Skeletal muscle cell (primary cell): ENCODE data around the gene KIF5C.

Source experiments
- DNase-seq: peaks from one replicate; pipeline ENCODE4 v3.0.0-alpha.2; 2010; ENCODE audit warnings: low read depth
- H3K4me3 ChIP-seq: 2 replicates; pipeline ENCODE4 v1.5.1; 2011; ENCODE audit warnings: low read depth, mild to moderate bottlenecking, control low read depth, low read length, moderate library complexity

The KIF5C gene

DNA sequence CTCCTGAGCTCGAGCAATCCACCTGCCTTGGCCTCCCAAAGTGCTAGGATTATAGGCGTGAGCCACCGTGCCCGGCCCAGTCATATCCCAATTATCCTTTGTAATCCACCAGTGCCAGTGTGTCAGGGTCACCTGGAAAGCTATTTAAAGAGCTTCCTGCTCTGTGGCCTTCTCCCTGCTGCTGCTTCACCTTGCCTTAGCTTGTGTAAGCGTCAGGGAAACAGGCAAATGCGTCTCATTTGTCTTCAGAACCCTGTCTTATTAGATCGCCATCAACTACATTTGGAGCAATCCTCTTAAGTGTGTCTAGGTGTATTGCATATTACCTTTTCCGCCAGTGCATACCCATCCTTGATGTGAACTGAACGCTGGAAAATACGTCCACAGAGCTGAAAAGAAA lies 10.2 kb downstream of the KIF5C start:
- H3K4me3 ChIP-seq, result no peak overlapping the region
- no peak for DNase-seq

DNA sequence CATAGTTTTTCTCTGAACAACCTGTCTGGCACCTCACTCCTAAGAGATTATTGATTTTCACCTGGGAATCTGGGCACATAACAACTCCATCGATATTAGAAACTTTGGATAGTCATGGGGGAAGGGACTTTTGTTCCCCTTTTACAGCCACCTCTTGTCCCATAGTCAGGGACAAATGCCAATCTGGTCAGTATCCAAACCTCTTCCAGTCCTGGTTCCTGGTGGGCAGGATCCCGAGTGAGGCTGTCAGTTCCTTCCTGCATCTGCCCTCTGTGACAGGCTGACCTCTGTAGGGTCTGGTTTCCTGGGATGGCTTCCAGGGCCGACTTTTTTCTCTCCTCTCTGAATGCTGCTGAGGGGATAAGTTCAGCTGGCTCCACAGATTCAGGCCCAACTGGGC lies 11.0 kb downstream of the KIF5C start:
- no peak for DNase-seq
- H3K4me3 ChIP-seq, result no peak overlapping the region

DNA sequence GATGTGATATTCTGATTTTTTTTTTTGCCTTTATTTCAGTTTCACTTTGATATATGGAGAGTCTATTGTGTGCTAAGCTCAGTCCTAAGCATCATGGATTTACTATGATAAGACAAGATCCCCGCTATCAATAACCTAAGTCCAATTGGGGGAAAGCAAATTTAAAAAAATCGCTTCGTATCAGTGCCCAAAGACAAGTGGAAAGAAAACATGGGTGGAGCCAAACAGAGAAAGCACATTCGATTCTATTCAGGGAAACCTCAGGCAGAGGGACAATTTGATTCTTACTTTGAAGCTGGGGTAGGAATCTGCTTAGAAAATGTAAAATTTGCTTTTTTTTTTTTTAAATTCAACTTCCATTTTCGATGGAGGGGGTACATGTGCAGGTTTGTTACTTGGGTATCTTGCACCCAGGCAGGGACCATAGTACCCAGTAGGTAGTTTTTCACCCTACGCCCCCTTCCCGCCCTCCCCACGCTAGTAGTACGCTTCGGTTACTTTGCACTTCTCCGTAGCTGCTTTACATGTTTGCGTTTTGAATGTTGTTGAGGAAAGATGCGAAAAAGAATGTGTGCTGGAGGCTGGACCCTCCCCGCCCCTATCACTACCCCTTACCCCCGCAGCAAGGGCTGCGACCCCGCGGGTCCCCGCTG lies 12.4 kb downstream of the KIF5C start:
- peak overlapping the region; percentile 31 for H3K4me3 ChIP-seq
- no peak for DNase-seq

DNA sequence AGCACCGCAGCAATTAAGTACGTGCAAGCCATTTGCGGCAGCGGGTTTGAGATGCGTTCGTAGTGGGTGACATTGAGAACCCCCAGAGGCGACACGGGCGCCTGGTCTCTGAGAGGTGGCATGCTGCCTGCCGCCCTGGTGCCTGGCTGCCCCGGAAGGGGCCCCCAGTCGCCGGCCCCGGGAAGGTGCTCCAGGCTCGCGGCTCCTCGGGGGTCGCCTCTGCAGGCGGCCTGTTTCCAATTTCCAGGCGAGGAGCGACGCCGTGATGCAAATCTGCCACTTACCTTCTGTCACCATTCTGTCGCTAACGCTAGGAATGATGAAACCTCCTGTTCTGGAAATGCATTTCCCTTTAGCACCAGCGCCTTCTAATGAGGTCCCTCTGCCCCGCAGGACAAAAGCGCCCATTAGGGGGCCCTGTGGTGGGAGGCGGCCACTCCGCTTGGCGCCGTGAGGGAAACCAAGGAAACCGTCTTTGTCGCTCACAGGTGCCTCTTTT lies 13.0 kb downstream of the KIF5C start:
- peak overlapping the region; percentile 31 for H3K4me3 ChIP-seq
- no peak for DNase-seq

DNA sequence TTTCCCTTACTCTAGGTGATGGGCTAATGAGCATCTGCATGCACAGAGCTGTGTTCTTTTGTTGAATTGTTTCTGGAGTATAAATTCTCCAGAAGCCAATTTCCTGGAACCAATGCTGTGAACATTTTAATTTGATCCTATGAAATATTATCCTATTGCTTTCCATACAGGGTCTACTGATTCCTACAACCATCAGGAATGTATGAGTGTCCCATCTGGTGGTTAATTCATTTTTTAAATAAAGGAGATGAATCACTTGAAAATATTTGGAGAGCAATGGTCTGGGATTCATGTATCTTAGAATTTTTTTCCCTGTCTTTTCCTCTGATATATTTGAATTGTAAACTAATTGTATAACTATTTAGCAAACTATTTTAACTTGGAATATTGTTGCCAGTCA lies 14.0 kb downstream of the KIF5C start:
- no peak for DNase-seq
- no peak overlapping the region for H3K4me3 ChIP-seq

DNA sequence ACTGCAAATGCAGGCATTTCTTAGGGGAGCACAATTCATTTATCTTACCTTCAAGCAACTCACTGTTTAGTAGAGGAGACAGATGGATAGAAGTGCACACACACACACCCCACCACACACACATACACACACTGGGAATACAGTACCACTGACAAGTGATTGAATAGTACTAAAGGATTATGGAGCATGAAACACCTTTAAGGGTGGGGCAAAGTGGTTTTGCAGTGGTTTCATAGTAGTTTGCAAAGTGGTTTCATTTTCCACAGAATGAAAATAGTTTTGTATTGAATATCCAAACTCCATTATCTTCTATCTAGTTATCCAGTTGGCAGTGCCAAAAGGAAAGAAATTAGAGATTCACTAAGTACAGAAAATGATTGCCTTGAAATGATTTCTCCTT lies 18.9 kb downstream of the KIF5C start:
- DNase-seq, result no peak
- H3K4me3 ChIP-seq, result no peak overlapping the region

DNA sequence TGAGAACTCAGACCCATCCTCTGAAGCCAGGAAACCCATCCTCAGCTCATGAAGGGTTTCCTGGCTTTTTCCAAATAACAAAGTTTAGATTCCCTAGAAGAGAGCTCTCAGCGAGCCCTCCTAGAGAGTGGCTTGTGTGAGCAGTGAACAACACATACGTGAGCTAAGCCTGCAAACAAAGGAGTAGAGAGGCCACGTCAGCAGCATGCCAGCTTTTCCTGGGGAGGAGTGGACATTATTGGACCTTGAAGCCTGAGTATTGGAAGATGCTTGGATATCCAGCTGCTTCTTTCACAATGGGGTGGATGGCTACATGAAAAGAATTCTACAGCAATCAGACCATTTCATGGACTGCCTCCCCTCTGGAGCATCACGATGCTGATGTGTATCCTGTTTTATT lies 21.1 kb downstream of the KIF5C start:
- no peak for DNase-seq
- no peak overlapping the region for H3K4me3 ChIP-seq

DNA sequence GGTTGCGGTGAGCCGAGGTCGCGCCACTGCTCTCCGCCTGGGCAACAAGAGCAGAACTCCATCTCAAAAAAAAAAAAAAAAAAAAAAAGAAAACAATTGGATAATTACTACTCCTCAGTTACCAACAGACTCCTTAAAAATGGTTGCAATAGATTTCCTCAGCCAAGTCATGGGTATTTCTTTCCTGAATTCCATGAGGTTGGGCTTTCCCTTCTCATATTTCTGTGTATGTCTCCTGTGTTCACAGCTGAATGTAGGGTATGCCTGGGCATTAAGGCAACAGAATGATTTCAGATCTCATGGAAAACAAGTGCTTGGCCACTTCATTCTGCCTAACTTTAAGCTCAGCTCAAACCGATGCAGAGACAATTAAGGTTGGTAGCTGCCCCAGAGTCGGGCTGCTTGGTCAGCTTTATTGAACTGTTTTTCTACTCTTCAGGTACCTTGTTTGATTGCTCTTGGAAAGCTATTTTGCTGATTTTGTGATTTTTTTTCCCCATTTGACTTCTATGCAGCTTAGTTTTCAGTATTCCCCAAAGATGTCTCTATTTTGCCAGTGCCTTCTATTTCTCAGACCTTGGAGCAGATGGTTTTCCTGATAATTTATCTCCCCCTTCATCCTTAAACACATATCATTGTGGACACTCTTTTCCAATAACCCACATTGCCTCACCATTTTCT lies 24.8 kb downstream of the KIF5C start:
- no peak for DNase-seq
- no peak overlapping the region for H3K4me3 ChIP-seq

DNA sequence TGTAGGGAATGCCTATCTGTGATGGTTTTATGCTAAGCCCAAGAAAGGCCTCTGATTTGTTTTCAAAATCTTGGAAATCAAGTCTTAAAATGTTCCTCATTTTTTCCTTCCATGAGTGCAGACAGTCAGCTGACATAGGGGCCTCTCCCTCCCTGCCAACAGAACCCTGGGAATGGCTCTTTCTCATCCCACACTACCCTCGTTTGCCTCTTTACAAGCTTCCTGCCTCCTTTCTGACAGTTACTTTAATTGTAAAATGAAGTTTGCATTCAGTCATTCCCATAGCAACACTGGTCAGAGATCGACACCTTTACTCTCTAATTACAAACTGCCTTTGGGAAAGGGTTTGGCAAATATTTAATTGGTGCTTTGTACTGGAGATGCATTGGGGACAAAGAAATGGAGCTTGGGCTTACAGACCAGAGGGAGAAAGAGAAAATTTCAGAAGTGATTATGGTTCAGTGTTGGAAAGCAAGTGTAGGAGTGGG lies 25.4 kb downstream of the KIF5C start:
- DNase-seq, result no peak
- H3K4me3 ChIP-seq, result no peak overlapping the region

DNA sequence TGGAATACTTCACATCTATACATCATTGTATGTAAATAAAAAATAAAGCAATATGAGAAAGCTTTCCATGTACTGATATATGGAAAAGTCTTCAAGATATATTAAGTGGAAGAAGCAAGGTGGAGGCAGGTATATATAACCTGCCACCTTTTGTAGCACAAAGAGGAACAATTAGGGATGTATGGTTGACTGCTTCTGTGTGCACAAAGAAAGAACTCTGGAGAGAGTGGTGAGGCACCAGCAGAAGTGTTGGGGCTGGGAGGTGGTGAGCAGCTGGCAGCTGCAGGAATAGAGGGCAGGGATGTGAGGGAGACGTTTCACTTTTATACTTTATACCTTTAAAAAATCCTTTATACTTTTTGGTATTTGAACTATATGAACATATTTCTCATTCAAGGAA lies 26.1 kb downstream of the KIF5C start:
- DNase-seq, result no peak

DNA sequence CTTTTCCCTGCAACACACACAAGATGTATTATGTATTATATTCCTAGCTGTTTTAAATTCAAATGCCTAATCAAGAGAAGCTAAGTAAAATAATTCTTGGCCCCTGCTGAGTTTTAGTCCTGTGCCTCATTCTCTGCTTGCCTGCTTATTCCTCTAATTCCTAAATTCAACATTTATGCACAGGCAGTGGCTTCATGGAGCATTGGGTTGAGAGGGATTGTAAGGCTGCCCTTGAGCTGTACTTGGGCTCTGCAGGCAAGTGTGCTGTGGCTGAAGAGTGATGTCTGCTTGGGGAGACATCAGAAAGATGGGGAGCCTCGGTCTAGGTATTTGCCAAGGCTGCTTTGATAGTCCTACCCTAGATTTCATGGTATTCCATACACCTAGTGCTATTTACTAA lies 27.8 kb downstream of the KIF5C start:
- no peak for DNase-seq
- H3K4me3 ChIP-seq, result no peak overlapping the region

More for the DNA sequence above, 26.1 kb downstream of the KIF5C start:
- H3K4me3 ChIP-seq, result no peak overlapping the region

DNA sequence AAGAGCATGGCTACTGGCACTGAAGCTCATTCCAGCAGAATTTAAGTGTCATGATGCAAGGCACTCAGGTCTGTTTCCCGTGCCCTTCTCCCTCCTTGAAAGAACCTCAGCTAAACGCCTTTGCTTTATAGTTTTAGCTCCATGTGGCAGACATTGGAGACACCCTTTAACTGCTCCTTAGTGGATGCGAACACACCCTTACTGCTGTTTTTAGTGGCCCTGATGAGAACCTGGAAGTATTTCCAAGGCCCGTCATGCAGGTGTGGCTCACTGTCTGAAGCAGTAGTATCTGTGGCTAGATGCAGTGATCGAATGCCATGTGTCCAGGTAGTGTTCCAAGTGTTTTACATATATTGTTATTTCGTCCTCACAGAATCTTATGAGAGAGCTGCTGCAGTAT lies 28.3 kb downstream of the KIF5C start:
- H3K4me3 ChIP-seq, result no peak overlapping the region
- no peak for DNase-seq

DNA sequence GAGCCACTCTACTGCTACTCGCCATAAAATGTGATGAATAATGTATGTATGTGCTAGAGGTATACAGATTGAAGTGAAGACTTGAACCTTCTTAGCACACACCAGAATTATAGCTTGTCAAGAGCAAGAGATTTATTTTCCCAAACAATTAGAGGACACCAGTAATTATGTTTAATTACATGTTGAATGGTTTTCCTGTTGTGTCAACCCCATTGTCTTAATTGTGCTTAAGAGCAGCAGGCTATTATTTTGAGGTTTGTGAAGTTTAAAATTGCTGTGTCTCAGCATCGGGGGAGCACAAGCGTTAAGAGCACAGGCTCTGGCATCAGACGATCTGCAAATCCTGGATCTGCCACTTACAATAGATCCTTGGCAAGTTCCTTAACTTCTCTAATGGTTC lies 29.0 kb downstream of the KIF5C start:
- H3K4me3 ChIP-seq, result no peak overlapping the region
- DNase-seq, result no peak

DNA sequence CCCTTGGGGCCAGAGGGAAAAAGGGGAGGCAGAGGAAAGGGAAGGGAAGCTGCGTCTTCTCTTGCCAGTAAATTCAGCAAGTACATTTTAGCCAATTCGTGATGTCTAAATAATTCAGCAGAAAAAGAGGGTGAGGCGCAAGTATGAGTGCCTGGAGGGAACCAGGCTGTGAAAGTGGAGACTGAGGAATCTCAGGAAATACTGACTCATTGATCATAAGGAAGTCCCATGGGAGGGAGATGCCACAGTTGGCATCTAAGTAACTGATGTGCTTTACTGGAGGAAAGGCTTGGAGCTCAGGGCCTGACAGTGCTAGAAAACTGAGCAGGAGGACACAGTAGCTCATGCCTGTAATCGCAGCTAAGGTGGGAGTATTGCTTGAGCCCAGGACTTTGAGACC lies 31.1 kb downstream of the KIF5C start:
- H3K4me3 ChIP-seq, result no peak overlapping the region
- peak; percentile 2 for DNase-seq

DNA sequence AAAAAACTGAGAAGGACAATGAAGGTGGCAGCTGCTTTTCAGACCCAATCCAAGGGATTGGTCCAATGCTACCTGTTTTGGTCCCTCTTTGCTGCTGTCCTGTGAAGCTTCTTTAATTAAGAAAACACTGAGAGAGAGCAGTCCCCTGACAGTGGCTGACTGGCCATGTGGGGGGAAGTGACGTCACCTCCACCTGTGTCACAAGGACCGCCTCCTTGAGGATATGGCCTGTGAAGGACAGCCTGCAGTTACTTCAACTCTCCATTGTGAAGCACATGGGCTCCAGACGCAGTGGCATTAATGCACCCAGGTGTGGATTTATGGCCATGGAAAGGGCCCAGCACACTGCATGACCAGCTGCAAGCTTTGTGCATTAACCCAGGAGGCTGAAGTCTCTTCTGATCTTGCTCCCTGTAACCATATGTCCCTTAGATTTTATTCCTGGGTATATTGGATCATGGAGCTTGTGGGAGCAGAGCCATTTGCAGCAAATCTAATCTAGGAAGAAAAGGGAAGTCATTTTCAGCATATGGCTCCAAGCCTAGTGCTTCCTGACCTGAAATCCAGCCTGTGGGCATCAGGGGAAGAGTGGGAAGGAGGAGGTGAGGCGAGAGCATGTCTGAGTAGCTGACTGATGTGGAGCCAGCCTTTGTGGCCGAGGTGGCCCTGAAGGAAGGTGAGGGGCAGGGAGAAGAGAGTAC lies 32.2 kb downstream of the KIF5C start:
- DNase-seq, result no peak
- H3K4me3 ChIP-seq, result no peak overlapping the region

DNA sequence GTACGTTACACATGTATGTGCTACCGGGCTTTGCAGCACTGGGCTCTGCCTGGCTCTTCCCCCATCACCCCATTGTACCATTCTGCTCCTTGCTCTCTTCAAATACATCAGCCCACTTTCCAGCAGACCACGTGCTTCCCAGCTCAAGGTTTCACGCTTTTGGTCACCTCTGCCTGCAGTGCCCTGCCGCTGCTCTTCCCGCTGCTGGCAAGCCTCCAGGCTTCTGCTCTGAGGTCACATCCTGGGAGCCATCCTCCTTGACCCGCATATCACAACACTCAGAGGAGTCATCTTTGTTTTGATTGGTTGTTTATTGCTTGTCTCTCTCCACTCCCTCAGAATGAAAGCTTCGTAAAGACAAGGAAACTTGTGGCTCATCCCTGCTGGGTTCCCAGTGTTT lies 34.1 kb downstream of the KIF5C start:
- H3K4me3 ChIP-seq, result no peak overlapping the region
- no peak for DNase-seq

DNA sequence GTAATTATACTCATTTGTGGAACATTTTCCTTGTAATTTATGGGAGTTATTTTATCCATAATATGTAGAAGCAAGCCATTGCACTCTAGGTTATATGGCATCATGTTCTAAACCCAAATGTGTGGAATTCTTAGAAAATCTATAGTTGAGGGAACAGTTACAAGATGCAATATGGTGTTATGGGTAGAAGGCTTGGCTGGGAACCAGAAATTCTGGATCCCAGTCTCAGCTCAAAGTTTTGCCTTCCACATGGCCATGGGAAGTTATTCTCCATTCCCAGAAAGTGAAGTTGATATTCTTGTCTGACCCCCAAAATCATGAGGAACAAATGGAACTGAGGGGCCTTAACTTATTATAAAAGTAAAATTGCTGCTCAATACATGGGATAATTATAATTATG lies 38.0 kb downstream of the KIF5C start:
- no peak for DNase-seq
- H3K4me3 ChIP-seq, result no peak overlapping the region

DNA sequence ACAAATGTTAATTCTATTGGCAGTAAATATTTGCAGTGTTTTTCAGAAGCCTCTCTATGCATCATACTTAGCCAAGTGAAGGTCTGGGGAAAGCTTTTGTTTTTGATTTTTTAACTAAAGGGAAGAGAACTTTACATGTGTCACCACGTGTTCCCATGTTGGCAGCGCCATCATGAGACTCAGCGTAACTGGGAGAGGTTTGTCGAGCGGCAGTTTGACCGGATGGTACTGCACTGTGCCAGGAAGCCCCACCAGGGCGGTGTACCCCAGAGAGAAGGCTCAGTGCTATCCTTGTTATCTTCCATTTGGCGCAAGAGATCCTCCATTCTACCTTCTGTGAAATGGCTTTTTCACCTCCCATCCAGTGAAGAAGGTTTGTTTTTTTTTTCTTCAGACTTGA lies 38.5 kb downstream of the KIF5C start:
- H3K4me3 ChIP-seq, result no peak overlapping the region
- DNase-seq, result no peak

DNA sequence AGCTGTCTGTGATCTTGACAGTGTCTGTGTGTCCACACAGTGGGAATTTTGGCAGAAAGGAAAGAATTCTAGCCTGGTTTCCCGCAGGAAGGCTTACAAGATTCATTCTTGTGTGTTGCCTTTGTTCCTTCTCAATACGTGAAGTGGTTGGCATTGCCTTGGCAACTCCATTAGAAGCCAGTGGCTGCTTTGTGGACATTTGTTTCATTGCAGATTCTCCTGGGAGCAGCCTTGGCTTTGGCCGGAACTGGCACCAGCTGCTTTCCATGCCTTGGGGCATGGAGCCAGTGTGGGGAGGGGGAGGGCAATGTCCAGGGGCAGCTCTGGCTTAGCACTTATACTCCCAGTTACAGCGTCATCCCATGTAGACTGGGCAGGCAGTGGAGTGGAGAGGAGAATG lies 39.4 kb downstream of the KIF5C start:
- no peak for DNase-seq
- no peak overlapping the region for H3K4me3 ChIP-seq

DNA sequence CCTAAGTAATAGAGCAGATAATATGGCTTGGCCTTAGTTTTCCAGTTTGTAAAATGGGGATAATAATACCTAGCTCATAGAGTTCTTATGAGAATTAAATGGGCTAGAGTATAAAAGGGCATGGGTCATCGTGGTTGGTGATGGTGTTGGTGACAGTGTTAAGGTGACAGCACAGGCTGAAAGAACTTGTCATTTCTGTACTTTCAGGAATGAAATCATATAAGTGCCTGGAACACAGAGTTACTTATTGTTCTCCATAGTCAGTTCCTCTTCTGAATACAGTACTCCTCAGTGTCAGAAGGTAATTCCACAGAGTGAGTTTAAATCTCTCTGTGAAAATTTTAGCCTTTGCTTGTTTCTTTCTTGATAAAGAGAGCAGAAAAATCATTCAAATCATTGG lies 42.4 kb downstream of the KIF5C start:
- no peak for DNase-seq

DNA sequence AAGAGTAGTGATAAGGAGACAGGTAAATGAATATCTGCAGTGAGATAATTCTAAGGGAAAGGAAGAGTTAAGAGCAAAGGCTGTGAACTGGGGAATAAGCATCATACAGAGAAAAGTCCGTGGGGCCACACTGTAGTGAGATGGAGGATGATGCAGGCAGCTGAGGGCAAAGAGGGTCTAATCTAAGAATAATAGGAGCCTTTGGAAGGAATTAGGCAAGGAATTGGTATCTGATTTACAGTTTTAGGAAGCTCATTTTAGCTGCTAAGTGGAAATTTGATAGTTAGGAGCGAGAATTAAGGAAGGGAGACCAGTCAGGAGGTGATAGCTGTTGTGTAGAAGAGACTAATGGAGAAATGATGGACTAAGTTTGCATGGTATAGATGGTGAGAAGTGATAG lies 43.5 kb downstream of the KIF5C start:
- DNase-seq, result no peak
- no peak overlapping the region for H3K4me3 ChIP-seq

More for the DNA sequence above, 42.4 kb downstream of the KIF5C start:
- H3K4me3 ChIP-seq, result no peak overlapping the region
